PFSK-1 (cell line): ENCODE results near the gene RASL11A.

Experiments used
- POLR2AphosphoS5 ChIP-seq: IDR thresholded peaks from 2 replicates; pipeline ENCODE4 v1.6.1; 2012; ENCODE audit warnings: low read depth, mild to moderate bottlenecking, control low read depth, low read length, moderate library complexity
- TAF1 ChIP-seq: IDR thresholded peaks from 2 replicates; pipeline ENCODE4 v1.6.1; 2012; ENCODE audit warnings: low read length, control low read depth, borderline replicate concordance; ENCODE audit not compliant: insufficient read depth

- no peak for TF ChIP-seq TAF1
- no peak for TF ChIP-seq POLR2AphosphoS5
Observed at GRCh38 chr13:27263438-27263837, 7.2 kb upstream of the RASL11A start.
